ENCODE data around the gene LAMB4. TPM values are rescaled to one million over a fixed set of nuclear protein-coding genes. Genes with fewer than 3 reads are reported as not detected.
"Not testable (repeated sequence)": the region's sequence is repeated elsewhere in the genome, so short reads cannot be mapped to it uniquely, and the experiment has no call there.

The LAMB4 gene
- total and polyA plus RNA-seq, 10 donors = 0.03 to 0.94 (median 0.22) TPM; not detected in 2

DNA sequence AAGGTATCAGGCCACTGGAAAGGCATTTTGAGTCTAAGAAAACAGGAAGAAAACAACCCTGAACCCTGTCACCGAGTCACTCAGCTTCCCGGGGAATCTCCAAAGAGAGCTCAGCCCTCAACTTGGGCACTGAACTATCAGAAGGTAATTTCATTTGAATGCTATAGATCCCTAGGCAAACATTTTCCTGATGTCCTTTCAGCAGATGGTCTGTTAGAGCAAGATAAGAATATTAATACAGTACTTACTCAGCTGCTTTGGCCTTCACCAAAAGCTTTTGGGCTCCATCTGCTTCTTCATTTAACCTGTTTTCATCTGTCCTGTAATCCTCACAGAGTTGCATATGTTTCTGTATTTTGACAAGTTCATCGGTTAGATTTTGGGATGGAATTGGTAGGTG lies 93.0 kb downstream of the LAMB4 start:
- no peak for DNase-seq
- no peak overlapping the region for H3K27ac ChIP-seq
- peaks cover 0 to 4% (median 0%) of the 10 kb centered on the region in 7 donors for H3K27me3 ChIP-seq (replicated peaks in 1 of 7)
- no peaks in the 10 kb centered on the region for H3K4me1 ChIP-seq
- intact Hi-C loops (cut with DNase I; ENCODE audit: low total_unique reads) = no loop called here
- WGBS, 5 donors = 59 to 89% (median 67%) methylated on average over 3 of the region's 3 CpGs
- no peak overlapping the region for H3K4me3 ChIP-seq
- no peaks in the 10 kb centered on the region for H3K36me3 ChIP-seq
- no peaks in the 10 kb centered on the region for H3K9me3 ChIP-seq
- TF ChIP-seq POLR2A (IDR thresholded peaks at IDR 0.05) (no peak), POLR2AphosphoS5 (IDR thresholded peaks at IDR 0.05) (no peak)
- TF ChIP-seq, protein P1, sequence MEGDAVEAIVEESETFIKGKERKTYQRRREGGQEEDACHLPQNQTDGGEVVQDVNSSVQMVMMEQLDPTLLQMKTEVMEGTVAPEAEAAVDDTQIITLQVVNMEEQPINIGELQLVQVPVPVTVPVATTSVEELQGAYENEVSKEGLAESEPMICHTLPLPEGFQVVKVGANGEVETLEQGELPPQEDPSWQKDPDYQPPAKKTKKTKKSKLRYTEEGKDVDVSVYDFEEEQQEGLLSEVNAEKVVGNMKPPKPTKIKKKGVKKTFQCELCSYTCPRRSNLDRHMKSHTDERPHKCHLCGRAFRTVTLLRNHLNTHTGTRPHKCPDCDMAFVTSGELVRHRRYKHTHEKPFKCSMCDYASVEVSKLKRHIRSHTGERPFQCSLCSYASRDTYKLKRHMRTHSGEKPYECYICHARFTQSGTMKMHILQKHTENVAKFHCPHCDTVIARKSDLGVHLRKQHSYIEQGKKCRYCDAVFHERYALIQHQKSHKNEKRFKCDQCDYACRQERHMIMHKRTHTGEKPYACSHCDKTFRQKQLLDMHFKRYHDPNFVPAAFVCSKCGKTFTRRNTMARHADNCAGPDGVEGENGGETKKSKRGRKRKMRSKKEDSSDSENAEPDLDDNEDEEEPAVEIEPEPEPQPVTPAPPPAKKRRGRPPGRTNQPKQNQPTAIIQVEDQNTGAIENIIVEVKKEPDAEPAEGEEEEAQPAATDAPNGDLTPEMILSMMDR (IDR thresholded peaks at IDR 0.05 in 8 of 11, conservative IDR thresholded peaks at IDR 0.05 in 3 of 11) = no peak

DNA sequence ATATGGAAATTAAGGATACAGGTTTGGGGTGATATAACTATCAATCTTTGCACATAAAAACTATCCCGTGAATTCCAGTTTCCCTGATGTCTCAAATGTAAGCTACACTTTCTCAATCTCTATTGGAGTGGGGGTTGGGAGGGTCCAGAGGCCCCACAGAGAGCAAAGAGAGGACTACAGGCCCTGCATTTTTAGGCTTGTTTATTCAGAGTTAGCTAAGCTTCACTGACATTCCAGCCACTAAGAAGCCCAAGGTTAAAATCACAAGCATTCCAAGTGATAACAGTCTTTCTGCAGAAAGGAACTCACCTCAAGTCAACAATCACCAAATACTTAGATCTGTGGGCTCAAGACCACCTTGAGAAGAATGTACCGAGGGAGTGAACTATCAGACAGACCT lies 95.6 kb downstream of the LAMB4 start:
- TF ChIP-seq POLR2AphosphoS5 (IDR thresholded peaks at IDR 0.05) (no peak), POLR2A (IDR thresholded peaks at IDR 0.05) (no peak)
- TF ChIP-seq, protein P1 (IDR thresholded peaks at IDR 0.05 in 8 of 11, conservative IDR thresholded peaks at IDR 0.05 in 3 of 11) = no peak
- Histone ChIP-seq H3K27me3 (replicated peaks in 1 of 7) (peaks cover 0 to 4% (median 0%) of the 10 kb centered on the region in 7 donors), H3K36me3 (no peaks in the 10 kb centered on the region), H3K4me1 (no peaks in the 10 kb centered on the region), H3K27ac (no peak overlapping the region), H3K9me3 (no peaks in the 10 kb centered on the region), H3K4me3 (no peak overlapping the region)
- 91 to 100% (median 92%) methylated on average over 2 of the region's 2 CpGs for WGBS, 5 donors
- intact Hi-C loops (cut with DNase I; ENCODE audit: low total_unique reads) = no loop called here
- DNase-seq = no peak

DNA sequence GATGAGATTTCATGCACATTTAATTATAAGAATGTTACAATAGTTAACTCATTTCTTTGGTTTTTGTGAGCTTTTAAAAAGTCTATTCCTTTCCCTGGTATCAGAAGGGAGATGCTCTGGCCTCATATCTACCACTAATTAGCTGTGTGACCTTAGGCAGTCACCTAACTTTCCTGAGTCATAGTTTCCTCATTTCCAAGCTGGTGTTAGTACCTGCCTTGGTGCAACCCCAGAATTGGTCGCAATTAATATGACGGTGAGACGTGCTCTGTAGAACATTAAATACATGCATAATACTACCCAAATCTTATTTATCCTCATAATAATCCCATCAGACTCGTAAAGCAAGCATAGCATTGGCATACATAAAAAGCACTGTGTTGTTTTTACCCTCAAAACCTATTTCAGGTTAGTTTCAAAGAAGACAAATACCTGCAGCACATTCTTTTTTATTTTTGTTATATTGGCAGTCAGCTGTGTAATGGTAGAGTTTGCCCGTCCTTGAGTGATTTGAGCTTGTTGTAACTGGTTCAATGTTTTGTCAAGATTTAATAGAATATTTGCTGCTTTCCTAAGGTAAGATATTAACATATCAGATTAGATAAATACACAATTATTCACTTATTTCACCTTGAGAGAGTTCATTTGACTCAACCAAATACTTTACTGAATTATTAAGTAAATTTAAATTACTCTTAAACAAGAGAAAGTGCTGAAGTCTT lies 96.2 kb downstream of the LAMB4 start:
- Histone ChIP-seq H3K4me3 (no peak overlapping the region), H3K27me3 (replicated peaks in 1 of 7) (no peaks in the 10 kb centered on the region), H3K27ac (no peak overlapping the region), H3K36me3 (no peaks in the 10 kb centered on the region), H3K4me1 (no peaks in the 10 kb centered on the region), H3K9me3 (no peaks in the 10 kb centered on the region)
- intact Hi-C loops (cut with DNase I; ENCODE audit: low total_unique reads) = no loop called here
- TF ChIP-seq POLR2A (IDR thresholded peaks at IDR 0.05) (no peak), POLR2AphosphoS5 (IDR thresholded peaks at IDR 0.05) (no peak)
- TF ChIP-seq, protein P1 (IDR thresholded peaks at IDR 0.05 in 8 of 11, conservative IDR thresholded peaks at IDR 0.05 in 3 of 11) = no peak
- no peak for DNase-seq
- WGBS, 5 donors = 89 to 97% (median 89%) methylated on average over 5 of the region's 5 CpGs

DNA sequence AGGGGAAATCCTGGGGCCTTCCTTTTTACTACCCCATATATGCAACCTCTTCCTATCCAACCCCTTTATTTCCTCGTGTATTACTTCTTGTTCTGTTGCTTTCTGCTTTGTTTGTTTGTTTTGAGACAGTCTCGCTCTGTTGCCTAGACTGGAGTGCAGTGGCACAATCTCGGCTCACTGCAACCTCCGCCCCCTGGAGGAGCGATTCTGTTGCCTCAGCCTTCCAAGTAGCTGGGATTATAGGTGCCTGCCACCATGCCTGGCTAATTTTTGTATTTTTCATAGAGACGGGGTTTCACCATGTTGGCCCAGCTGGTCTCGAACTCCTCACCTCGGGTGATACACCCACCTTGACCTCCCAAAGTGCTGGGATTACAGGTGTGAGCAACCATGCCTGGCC lies 96.9 kb downstream of the LAMB4 start:
- H3K4me3 ChIP-seq; H3K36me3 ChIP-seq; H3K9me3 ChIP-seq; H3K27me3 ChIP-seq (replicated peaks in 1 of 7); DNase-seq; intact Hi-C loops (cut with DNase I; ENCODE audit: low total_unique reads); H3K27ac ChIP-seq; H3K4me1 ChIP-seq: not testable (repeated sequence)
- WGBS, 5 donors = 84 to 94% (median 87%) methylated on average over 8 of the region's 8 CpGs
